ENCODE data around the gene SLFN14.
"Not testable (repeated sequence)": the region's sequence is repeated elsewhere in the genome, so short reads cannot be mapped to it uniquely, and the experiment has no call there.

The SLFN14 gene

GRCh38 chr17:35545150-35545549, 15.5 kb downstream of the SLFN14 start:
- no peaks in the 10 kb centered on the region for H3K9me3 Mint-ChIP-seq
- ATAC-seq (no peak), DNase-seq (no peak)
- no peak overlapping the region for H3K4me3 Mint-ChIP-seq
- H3K36me3 Mint-ChIP-seq (ENCODE audit: low read depth), result no peaks in the 10 kb centered on the region
- no peak overlapping the region for H3K27ac Mint-ChIP-seq
- peaks cover 50% of the 10 kb centered on the region for H3K4me1 Mint-ChIP-seq
- no peaks in the 10 kb centered on the region for H3K27me3 Mint-ChIP-seq

- Mint-ChIP-seq H3K4me3 (no peak overlapping the region), H3K9me3 (no peaks in the 10 kb centered on the region), H3K4me1 (peaks cover 58% of the 10 kb centered on the region), H3K36me3 (ENCODE audit: low read depth) (no peaks in the 10 kb centered on the region), H3K27me3 (no peaks in the 10 kb centered on the region), H3K27ac (no peak overlapping the region)
- no peak for DNase-seq
- ATAC-seq, result no peak
These were observed 16.8 kb downstream of the SLFN14 start for GRCh38 chr17:35543856-35544255.

- DNase-seq (no peak), ATAC-seq (no peak)
- Mint-ChIP-seq H3K36me3 (ENCODE audit: low read depth) (no peaks in the 10 kb centered on the region), H3K4me3 (no peak overlapping the region), H3K9me3 (no peaks in the 10 kb centered on the region), H3K27me3 (no peaks in the 10 kb centered on the region), H3K27ac (no peak overlapping the region), H3K4me1 (peaks cover 67% of the 10 kb centered on the region)
These were observed 17.6 kb downstream of the SLFN14 start for GRCh38 chr17:35542990-35543389.

GRCh38 chr17:35541434-35541833, 19.2 kb downstream of the SLFN14 start:
- Mint-ChIP-seq H3K27me3 (no peaks in the 10 kb centered on the region), H3K36me3 (ENCODE audit: low read depth) (peaks cover 2% of the 10 kb centered on the region), H3K9me3 (no peaks in the 10 kb centered on the region), H3K27ac (peak overlapping the region; percentile 97), H3K4me1 (peaks cover 70% of the 10 kb centered on the region), H3K4me3 (peak overlapping the region; percentile 86)
- ATAC-seq (no peak), DNase-seq (no peak)

- Mint-ChIP-seq H3K4me1 (peaks cover 70% of the 10 kb centered on the region), H3K4me3 (peak overlapping the region; percentile 86), H3K27ac (peak overlapping the region; percentile 97), H3K9me3 (no peaks in the 10 kb centered on the region), H3K36me3 (ENCODE audit: low read depth) (peaks cover 7% of the 10 kb centered on the region), H3K27me3 (no peaks in the 10 kb centered on the region)
- ATAC-seq, result peak; percentile 51
- DNase-seq, result peak; percentile 58
These were observed 19.8 kb downstream of the SLFN14 start for GRCh38 chr17:35540589-35541404.

- Mint-ChIP-seq H3K36me3 (ENCODE audit: low read depth) (peaks cover 13% of the 10 kb centered on the region), H3K27ac (peak overlapping the region; percentile 97), H3K4me3 (peak overlapping the region; percentile 86), H3K4me1 (peaks cover 66% of the 10 kb centered on the region), H3K27me3 (no peaks in the 10 kb centered on the region), H3K9me3 (no peaks in the 10 kb centered on the region)
- ATAC-seq (no peak), DNase-seq (no peak)
These were observed 21.0 kb downstream of the SLFN14 start for GRCh38 chr17:35539659-35540026.

GRCh38 chr17:35537601-35538141, 22.9 kb downstream of the SLFN14 start, which contains the start of gene SLFN12L:
Gene SLFN12L, minus strand, starts transcription at chr17:35537678. Its CDS starts 15,314 bp downstream, at chr17:35522364.
- ATAC-seq (peak; percentile 51), DNase-seq (no peak)
- H3K36me3 Mint-ChIP-seq (ENCODE audit: low read depth), result peaks cover 21% of the 10 kb centered on the region
- peaks cover 67% of the 10 kb centered on the region for H3K4me1 Mint-ChIP-seq
- H3K4me3 Mint-ChIP-seq, result peak within 1 kb of the TSS; percentile 99
- H3K27me3 Mint-ChIP-seq, result no peaks in the 10 kb centered on the region
- H3K9me3 Mint-ChIP-seq, result no peaks in the 10 kb centered on the region
- peak within 1 kb of the TSS; percentile 97 for H3K27ac Mint-ChIP-seq

- DNase-seq (peak; percentile 29), ATAC-seq (peak; percentile 29)
- Mint-ChIP-seq H3K27me3 (no peaks in the 10 kb centered on the region), H3K27ac (peak overlapping the region; percentile 97), H3K4me1 (peaks cover 75% of the 10 kb centered on the region), H3K36me3 (ENCODE audit: low read depth) (peaks cover 21% of the 10 kb centered on the region), H3K4me3 (peak overlapping the region; percentile 99), H3K9me3 (no peaks in the 10 kb centered on the region)
These were observed 23.9 kb downstream of the SLFN14 start for GRCh38 chr17:35536664-35537171.

GRCh38 chr17:35535406-35535805, 25.2 kb downstream of the SLFN14 start:
- not testable (repeated sequence) for H3K27me3 Mint-ChIP-seq, H3K9me3 Mint-ChIP-seq, ATAC-seq
- peak; percentile 15 for DNase-seq
- Mint-ChIP-seq H3K36me3 (ENCODE audit: low read depth) (peaks cover 26% of the 10 kb centered on the region), H3K4me3 (peak overlapping the region; percentile 99), H3K27ac (peak overlapping the region; percentile 97), H3K4me1 (peaks cover 74% of the 10 kb centered on the region)

- H3K27ac Mint-ChIP-seq, result peak overlapping the region; percentile 97
- peaks cover 67% of the 10 kb centered on the region for H3K4me1 Mint-ChIP-seq
- no peaks in the 10 kb centered on the region for H3K9me3 Mint-ChIP-seq
- peaks cover 30% of the 10 kb centered on the region for H3K36me3 Mint-ChIP-seq (ENCODE audit: low read depth)
- H3K4me3 Mint-ChIP-seq, result peak overlapping the region; percentile 99
- H3K27me3 Mint-ChIP-seq, result no peaks in the 10 kb centered on the region
- DNase-seq, result no peak
- no peak for ATAC-seq
These were observed 26.0 kb downstream of the SLFN14 start for GRCh38 chr17:35534576-35535093.

- peaks cover 4% of the 10 kb centered on the region for H3K9me3 Mint-ChIP-seq
- peaks cover 70% of the 10 kb centered on the region for H3K4me1 Mint-ChIP-seq
- H3K4me3 Mint-ChIP-seq, result peak overlapping the region; percentile 68
- H3K36me3 Mint-ChIP-seq (ENCODE audit: low read depth), result peaks cover 57% of the 10 kb centered on the region
- ATAC-seq, result peak; percentile 26
- DNase-seq, result no peak
- H3K27ac Mint-ChIP-seq, result peak overlapping the region; percentile 85
- H3K27me3 Mint-ChIP-seq, result no peaks in the 10 kb centered on the region
These were observed 29.5 kb downstream of the SLFN14 start for GRCh38 chr17:35531160-35531559.

GRCh38 chr17:35529866-35530265, 30.8 kb downstream of the SLFN14 start:
- DNase-seq (no peak), ATAC-seq (no peak)
- Mint-ChIP-seq H3K9me3 (peaks cover 4% of the 10 kb centered on the region), H3K4me3 (peak overlapping the region; percentile 68), H3K36me3 (ENCODE audit: low read depth) (peaks cover 54% of the 10 kb centered on the region), H3K27ac (peak overlapping the region; percentile 85), H3K27me3 (no peaks in the 10 kb centered on the region), H3K4me1 (peaks cover 78% of the 10 kb centered on the region)

GRCh38 chr17:35529326-35529725, 31.3 kb downstream of the SLFN14 start:
- not testable (repeated sequence) for DNase-seq, H3K27me3 Mint-ChIP-seq, ATAC-seq, H3K4me3 Mint-ChIP-seq, H3K9me3 Mint-ChIP-seq
- Mint-ChIP-seq H3K4me1 (peaks cover 78% of the 10 kb centered on the region), H3K27ac (peak overlapping the region; percentile 55), H3K36me3 (ENCODE audit: low read depth) (peaks cover 49% of the 10 kb centered on the region)

GRCh38 chr17:35523296-35523695, 37.3 kb downstream of the SLFN14 start:
- H3K36me3 Mint-ChIP-seq (ENCODE audit: low read depth), result peaks cover 49% of the 10 kb centered on the region

More at GRCh38 chr17:35523296-35523695, 37.3 kb downstream of the SLFN14 start:
- Mint-ChIP-seq H3K27ac (peak overlapping the region; percentile 17), H3K4me3 (no peak overlapping the region), H3K9me3 (no peaks in the 10 kb centered on the region), H3K4me1 (peaks cover 95% of the 10 kb centered on the region), H3K27me3 (no peaks in the 10 kb centered on the region)
- DNase-seq, result no peak
- ATAC-seq, result no peak

Data from activated naive CD8-positive, alpha-beta T cell treated with anti-CD3 and anti-CD28 coated beads, Interleukin-2, amount 50 U/mL, for 24 hours (primary cell).